Activated T-helper 2 cell treated with anti-CD3 and anti-CD28 coated beads, Interferon-gamma antibody, Interleukin-2, Interleukin-4, amounts not matched to agents 10 μg/mL and 5 μg/mL and 100 μg/mL, durations not matched to agents 14 hours and 24 hours and 36 hours (primary cell): ENCODE results near the gene SS18. TPM values are rescaled to one million over a fixed set of nuclear protein-coding genes. Genes with fewer than 3 reads are reported as not detected.

Experiments
- DNase-seq: peaks from one replicate; pipeline ENCODE4 v3.0.0; 2021; ENCODE audit warnings: low spot score
- H3K27ac Mint-ChIP-seq: one replicate; pipeline ENCODE4 v1.8.0; 2021; ENCODE audit warnings: mixed read lengths
- H3K27me3 Mint-ChIP-seq: one replicate; pipeline ENCODE4 v1.8.0; 2021; ENCODE audit warnings: low read depth, mixed read lengths
- H3K36me3 Mint-ChIP-seq: one replicate; pipeline ENCODE4 v1.8.0; 2021; ENCODE audit warnings: low read depth, mixed read lengths
- H3K4me1 Mint-ChIP-seq: one replicate; pipeline ENCODE4 v1.8.0; 2021; ENCODE audit warnings: low read depth, mixed read lengths
- H3K4me3 Mint-ChIP-seq: one replicate; pipeline ENCODE4 v1.8.0; 2021; ENCODE audit warnings: low read depth, mild to moderate bottlenecking, moderate library complexity, mixed read lengths
- H3K9me3 Mint-ChIP-seq: one replicate; pipeline ENCODE4 v1.8.0; 2021; ENCODE audit warnings: mixed read lengths
- intact Hi-C: fragments of 100-400 bp; cut with micrococcal nuclease; formaldehyde crosslinking; loops from one replicate; pipeline ENCODE4 v1.15.1; 2023
- total RNA-seq: library from RNA; stranded (reverse); gene quantifications from 2 replicates; pipeline ENCODE4 v1.2.3, GENCODE V29; 2022

The SS18 gene
- total RNA-seq, 1 donor from 2014 or later, result 75.2 TPM

GRCh38 chr18:26014462-26014861 lies 76.0 kb downstream of the SS18 start:
- Mint-ChIP-seq H3K4me1 (peaks cover 5% of the 10 kb centered on the region), H3K27ac (no peak overlapping the region), H3K36me3 (peaks cover 40% of the 10 kb centered on the region), H3K4me3 (no peak overlapping the region), H3K9me3 (no peaks in the 10 kb centered on the region), H3K27me3 (no peaks in the 10 kb centered on the region)
- no peak for DNase-seq
- intact Hi-C loops, result no loop called here

GRCh38 chr18:26008619-26009018 lies 81.8 kb downstream of the SS18 start:
- Mint-ChIP-seq H3K36me3 (peaks cover 6% of the 10 kb centered on the region), H3K27me3 (no peaks in the 10 kb centered on the region), H3K27ac (no peak overlapping the region), H3K4me1 (no peaks in the 10 kb centered on the region), H3K4me3 (no peak overlapping the region), H3K9me3 (no peaks in the 10 kb centered on the region)
- no peak for DNase-seq
- intact Hi-C loops, result no loop called here

GRCh38 chr18:26008096-26008495 lies 82.3 kb downstream of the SS18 start:
- no peak for DNase-seq
- Mint-ChIP-seq H3K4me1 (no peaks in the 10 kb centered on the region), H3K27me3 (no peaks in the 10 kb centered on the region), H3K36me3 (peaks cover 6% of the 10 kb centered on the region), H3K4me3 (no peak overlapping the region), H3K27ac (no peak overlapping the region), H3K9me3 (no peaks in the 10 kb centered on the region)
- intact Hi-C loops, result no loop called here

- Mint-ChIP-seq H3K27me3 (no peaks in the 10 kb centered on the region), H3K4me3 (no peak overlapping the region), H3K9me3 (no peaks in the 10 kb centered on the region), H3K36me3 (peaks cover 4% of the 10 kb centered on the region), H3K27ac (no peak overlapping the region), H3K4me1 (no peaks in the 10 kb centered on the region)
- DNase-seq, result no peak
- intact Hi-C loops, result no loop called here
Measured at GRCh38 chr18:26005950-26006349, 84.5 kb downstream of the SS18 start.

- H3K27me3 Mint-ChIP-seq, result peaks cover 2% of the 10 kb centered on the region
- no peaks in the 10 kb centered on the region for H3K36me3 Mint-ChIP-seq
- intact Hi-C loops, result no loop called here
- H3K27ac Mint-ChIP-seq, result no peak overlapping the region
- H3K4me3 Mint-ChIP-seq, result no peak overlapping the region
- DNase-seq, result no peak
- H3K4me1 Mint-ChIP-seq, result no peaks in the 10 kb centered on the region
- no peaks in the 10 kb centered on the region for H3K9me3 Mint-ChIP-seq
Measured at GRCh38 chr18:26004832-26005231, 85.6 kb downstream of the SS18 start.

- Mint-ChIP-seq H3K36me3 (no peaks in the 10 kb centered on the region), H3K4me1 (no peaks in the 10 kb centered on the region), H3K4me3 (no peak overlapping the region), H3K9me3 (no peaks in the 10 kb centered on the region), H3K27me3 (peaks cover 2% of the 10 kb centered on the region), H3K27ac (no peak overlapping the region)
- intact Hi-C loops, result no loop called here
- DNase-seq, result no peak
Measured at GRCh38 chr18:26003817-26004216, 86.6 kb downstream of the SS18 start.

- Mint-ChIP-seq H3K36me3 (no peaks in the 10 kb centered on the region), H3K4me1 (no peaks in the 10 kb centered on the region), H3K9me3 (no peaks in the 10 kb centered on the region), H3K4me3 (no peak overlapping the region), H3K27ac (no peak overlapping the region), H3K27me3 (peaks cover 2% of the 10 kb centered on the region)
- DNase-seq, result no peak
- intact Hi-C loops, result no loop called here
Measured at GRCh38 chr18:26003356-26003755, 87.1 kb downstream of the SS18 start.

GRCh38 chr18:26002375-26002910 lies 88.0 kb downstream of the SS18 start:
- no peak for DNase-seq
- no peaks in the 10 kb centered on the region for H3K4me1 Mint-ChIP-seq
- intact Hi-C loops, result no loop called here
- H3K36me3 Mint-ChIP-seq, result no peaks in the 10 kb centered on the region
- no peak overlapping the region for H3K4me3 Mint-ChIP-seq
- H3K27ac Mint-ChIP-seq, result no peak overlapping the region
- peaks cover 2% of the 10 kb centered on the region for H3K27me3 Mint-ChIP-seq
- no peaks in the 10 kb centered on the region for H3K9me3 Mint-ChIP-seq

- Mint-ChIP-seq H3K27ac (no peak overlapping the region), H3K4me1 (no peaks in the 10 kb centered on the region), H3K9me3 (no peaks in the 10 kb centered on the region), H3K27me3 (peaks cover 2% of the 10 kb centered on the region), H3K36me3 (no peaks in the 10 kb centered on the region), H3K4me3 (no peak overlapping the region)
- DNase-seq, result no peak
- intact Hi-C loops, result no loop called here
Measured at GRCh38 chr18:25998461-25998860, 92.0 kb downstream of the SS18 start.

GRCh38 chr18:25992566-25992965 lies 97.8 kb downstream of the SS18 start:
- no peaks in the 10 kb centered on the region for H3K9me3 Mint-ChIP-seq
- H3K4me3 Mint-ChIP-seq, result no peak overlapping the region
- H3K27me3 Mint-ChIP-seq, result peaks cover 5% of the 10 kb centered on the region
- H3K27ac Mint-ChIP-seq, result no peak overlapping the region
- H3K4me1 Mint-ChIP-seq, result no peaks in the 10 kb centered on the region
- DNase-seq, result no peak
- H3K36me3 Mint-ChIP-seq, result no peaks in the 10 kb centered on the region
- intact Hi-C loops, result no loop called here

- intact Hi-C loops, result no loop called here
- no peak overlapping the region for H3K27ac Mint-ChIP-seq
- no peaks in the 10 kb centered on the region for H3K36me3 Mint-ChIP-seq
- H3K27me3 Mint-ChIP-seq, result peaks cover 8% of the 10 kb centered on the region
- H3K9me3 Mint-ChIP-seq, result no peaks in the 10 kb centered on the region
- no peak overlapping the region for H3K4me3 Mint-ChIP-seq
- no peaks in the 10 kb centered on the region for H3K4me1 Mint-ChIP-seq
- no peak for DNase-seq
Measured at GRCh38 chr18:25990473-25990872, 99.9 kb downstream of the SS18 start.

GRCh38 chr18:25985707-25986394 lies 104.6 kb downstream of the SS18 start:
- Mint-ChIP-seq H3K9me3 (no peaks in the 10 kb centered on the region), H3K27ac (no peak overlapping the region), H3K4me1 (no peaks in the 10 kb centered on the region), H3K4me3 (no peak overlapping the region), H3K27me3 (peaks cover 10% of the 10 kb centered on the region), H3K36me3 (no peaks in the 10 kb centered on the region)
- intact Hi-C loops, result no loop called here
- no peak for DNase-seq

GRCh38 chr18:25983730-25984129 lies 106.7 kb downstream of the SS18 start:
- Mint-ChIP-seq H3K27me3 (peaks cover 10% of the 10 kb centered on the region), H3K9me3 (no peaks in the 10 kb centered on the region), H3K4me1 (peaks cover 2% of the 10 kb centered on the region), H3K4me3 (no peak overlapping the region), H3K27ac (no peak overlapping the region), H3K36me3 (no peaks in the 10 kb centered on the region)
- no peak for DNase-seq
- intact Hi-C loops, result no loop called here
